ENCODE measurements around the gene PRRC2A.
A peak's percentile ranks its signal among the peaks of the same experiment; 100 is the strongest.

Gene PRRC2A

DNA sequence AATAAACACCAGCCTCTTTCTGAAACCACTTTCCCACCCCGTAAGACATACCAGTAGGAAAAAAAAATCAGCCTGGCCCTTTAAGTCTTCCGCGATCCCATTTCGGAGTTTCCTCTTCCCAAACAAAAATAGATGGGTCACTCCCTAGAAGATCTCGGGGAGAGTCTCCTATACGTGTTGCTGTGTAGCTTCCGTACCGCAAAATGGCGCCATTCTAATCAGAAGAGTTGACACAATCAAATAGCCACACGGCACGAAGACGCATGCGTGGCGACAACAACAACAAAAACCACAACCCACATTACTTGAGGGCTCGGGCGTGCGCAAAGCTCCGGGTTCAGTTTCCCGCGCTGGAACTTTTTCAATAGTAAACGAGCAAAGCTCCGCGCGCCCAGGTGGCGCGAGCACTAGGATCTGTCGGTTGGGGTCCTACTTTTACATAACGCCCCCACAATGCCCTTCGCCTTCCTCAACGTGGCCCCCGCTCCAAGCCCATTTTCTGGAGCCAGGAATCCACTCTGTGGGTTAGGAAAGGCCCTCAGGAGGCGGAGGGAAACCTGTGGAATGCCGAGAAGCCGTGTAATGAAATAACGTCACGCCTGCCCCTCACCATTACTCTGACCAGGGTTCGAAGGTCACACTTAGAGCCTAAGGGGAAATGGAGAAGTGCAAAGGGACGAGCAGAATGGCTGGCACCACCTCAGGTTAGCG, 44.4 kb downstream of the PRRC2A start, which contains the start of gene GPANK1:
TSS of gene GPANK1 (minus strand) at position 208 of the 711 bp plus-strand sequence. CDS start 519 bp downstream, outside the sequence.
- peak; percentile 76 for DNase-seq (ENCODE audit: low read depth in 1 of 2, low spot score in 1 of 2)

DNA sequence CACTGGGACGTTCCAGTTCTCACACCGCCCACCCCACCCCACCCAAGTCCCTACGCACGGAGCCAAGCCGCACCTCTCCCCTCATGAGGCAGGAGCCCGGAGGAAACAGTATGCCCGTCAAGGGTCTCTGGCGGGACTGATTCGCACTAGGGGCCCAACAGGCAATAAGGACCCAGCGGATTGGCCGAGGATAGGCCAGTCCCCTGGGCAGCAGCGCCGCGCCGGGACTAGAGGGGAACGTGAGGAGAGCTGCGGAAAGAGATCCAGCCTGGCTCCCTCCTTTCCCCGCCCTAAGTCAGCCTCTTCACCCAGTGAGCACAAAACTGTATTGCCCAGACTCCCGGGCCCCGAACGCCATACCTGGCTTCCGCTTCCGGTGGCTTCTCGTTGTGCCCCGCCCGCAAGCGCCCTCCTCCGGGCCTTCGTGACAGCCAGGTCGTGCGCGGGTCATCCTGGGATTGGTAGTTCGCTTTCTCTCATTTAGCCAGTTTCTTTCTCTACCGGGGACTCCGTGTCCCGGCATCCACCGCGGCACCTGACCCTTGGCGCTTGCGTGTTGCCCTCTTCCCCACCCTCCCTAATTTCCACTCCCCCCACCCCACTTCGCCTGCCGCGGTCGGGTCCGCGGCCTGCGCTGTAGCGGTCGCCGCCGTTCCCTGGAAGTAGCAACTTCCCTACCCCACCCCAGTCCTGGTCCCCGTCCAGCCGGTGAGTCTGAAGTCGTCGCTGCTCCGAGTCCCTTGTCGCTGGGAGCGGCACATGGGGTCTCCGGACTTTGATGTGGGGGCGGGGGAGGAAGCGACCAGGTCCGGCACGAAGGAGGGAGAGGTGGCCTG, 45.2 kb downstream of the PRRC2A start, which contains the start of gene CSNK2B:
TSS of gene CSNK2B (plus strand) at position 580 of the 836 bp plus-strand sequence. CDS start 752 bp downstream, outside the sequence.
- DNase-seq (ENCODE audit: low read depth in 1 of 2, low spot score in 1 of 2) = peak; percentile 93 to 97

DNA sequence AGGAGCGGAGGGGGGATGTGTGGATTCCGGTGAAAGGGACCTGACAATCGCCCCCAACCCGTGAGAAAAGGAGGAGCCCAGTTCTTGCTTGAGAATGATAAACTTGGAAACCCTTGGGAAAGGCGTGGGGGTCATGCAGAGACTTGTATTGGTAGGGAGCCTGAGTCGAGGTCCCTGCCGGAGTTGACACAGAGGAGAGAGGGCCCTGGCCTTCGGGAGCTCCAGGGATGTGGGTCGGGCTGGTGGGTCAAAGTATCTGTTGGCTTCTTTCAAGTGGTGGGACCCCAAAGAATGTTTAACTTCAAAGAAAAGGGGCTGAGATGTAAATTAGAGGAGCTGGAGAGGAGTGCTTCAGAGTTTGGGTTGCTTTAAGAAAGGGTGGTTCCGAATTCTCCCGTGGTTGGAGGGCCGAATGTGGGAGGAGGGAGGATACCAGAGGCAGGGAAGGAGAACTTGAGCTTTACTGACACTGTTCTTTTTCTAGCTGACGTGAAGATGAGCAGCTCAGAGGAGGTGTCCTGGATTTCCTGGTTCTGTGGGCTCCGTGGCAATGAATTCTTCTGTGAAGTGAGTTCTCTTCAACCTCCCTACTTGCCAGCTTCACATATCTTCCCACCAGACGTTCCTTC, 45.9 kb downstream of the PRRC2A start:
- no peak for DNase-seq (ENCODE audit: low read depth in 1 of 2, low spot score in 1 of 2)

DNA sequence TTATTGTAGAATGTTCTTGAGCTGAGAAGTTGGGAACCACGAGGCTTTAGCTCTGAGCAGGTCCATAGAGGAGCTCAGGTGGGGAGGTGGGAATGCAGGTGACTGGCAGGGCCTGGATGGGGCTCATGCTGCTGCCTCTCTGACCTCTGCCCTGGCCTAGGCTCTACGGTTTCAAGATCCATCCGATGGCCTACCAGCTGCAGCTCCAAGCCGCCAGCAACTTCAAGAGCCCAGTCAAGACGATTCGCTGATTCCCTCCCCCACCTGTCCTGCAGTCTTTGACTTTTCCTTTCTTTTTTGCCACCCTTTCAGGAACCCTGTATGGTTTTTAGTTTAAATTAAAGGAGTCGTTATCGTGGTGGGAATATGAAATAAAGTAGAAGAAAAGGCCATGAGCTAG, 49.2 kb downstream of the PRRC2A start, which contains the start of gene LY6G5B:
TSS of gene LY6G5B (plus strand) at position 301 of the 400 bp plus-strand sequence. CDS start 975 bp downstream, outside the sequence.
- DNase-seq (ENCODE audit: low read depth in 1 of 2, low spot score in 1 of 2) = no peak

DNA sequence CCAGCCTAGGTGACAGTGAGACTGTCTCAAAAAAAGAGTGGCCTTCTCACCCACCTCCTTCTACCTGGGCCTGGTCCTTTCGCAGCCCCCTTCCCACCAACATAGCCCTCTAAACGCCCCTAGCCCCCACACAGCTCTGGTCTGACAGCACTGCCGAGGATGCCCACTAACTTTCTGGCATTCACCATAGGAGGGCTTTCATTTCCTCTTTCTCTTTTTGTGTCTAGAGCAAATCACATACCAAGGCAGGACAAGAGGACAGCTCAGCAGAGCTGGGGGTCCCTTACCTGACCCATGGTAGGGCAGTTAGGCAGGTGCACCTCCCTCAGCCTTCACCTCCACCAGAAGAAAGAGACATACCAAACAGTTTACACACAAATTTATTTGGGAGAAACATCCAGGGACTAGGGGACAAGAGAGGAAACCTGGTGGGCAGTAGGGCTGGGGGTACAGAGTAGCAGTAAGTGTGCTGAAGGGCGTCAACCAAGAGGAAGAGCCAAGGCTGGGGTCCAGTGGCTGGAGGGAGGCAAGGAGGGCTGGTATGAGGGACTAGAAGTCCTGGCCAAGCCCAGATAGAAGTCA, 55.9 kb downstream of the PRRC2A start:
- DNase-seq (ENCODE audit: low read depth in 1 of 2, low spot score in 1 of 2) = no peak

DNA sequence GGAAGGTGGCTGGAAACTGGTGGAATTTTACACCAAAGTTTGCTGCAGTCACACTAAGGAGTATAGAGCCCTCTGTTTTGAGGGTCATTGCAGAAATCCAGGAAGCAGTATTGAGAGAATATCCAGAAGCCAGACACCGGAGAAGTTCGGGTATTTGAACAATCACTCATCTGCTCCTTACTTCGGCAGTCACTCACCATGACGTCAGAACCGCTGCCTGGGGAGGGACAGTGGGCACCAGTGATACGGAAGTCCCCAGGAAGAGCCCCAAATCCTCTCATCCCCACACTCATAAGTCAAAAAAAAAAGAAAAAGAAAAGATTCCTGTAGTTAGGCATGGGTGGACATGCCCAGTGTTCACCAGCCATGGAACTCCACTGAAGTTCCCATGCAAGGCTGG, 56.4 kb downstream of the PRRC2A start:
- DNase-seq (ENCODE audit: low read depth in 1 of 2, low spot score in 1 of 2) = no peak

DNA sequence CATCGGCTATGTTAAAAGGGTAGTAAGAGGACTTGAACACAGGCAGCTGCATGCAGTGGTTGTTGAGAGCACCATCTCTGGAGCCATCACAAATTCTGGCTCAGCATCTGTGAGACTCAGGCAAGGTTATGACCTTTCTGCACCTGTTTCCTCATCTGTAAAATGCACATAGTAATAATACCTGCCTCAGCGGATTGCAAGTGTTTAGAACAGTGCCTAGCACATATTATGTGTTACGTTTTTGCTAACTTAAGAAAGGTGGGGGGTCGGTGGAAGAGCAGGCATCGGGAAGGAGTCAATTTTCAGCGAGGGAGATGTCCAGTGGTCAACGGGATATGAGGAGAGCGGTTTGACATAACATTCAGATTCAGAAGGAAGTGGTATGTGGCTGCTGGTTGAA, 57.4 kb downstream of the PRRC2A start:
- DNase-seq (ENCODE audit: low read depth in 1 of 2, low spot score in 1 of 2) = no peak

DNA sequence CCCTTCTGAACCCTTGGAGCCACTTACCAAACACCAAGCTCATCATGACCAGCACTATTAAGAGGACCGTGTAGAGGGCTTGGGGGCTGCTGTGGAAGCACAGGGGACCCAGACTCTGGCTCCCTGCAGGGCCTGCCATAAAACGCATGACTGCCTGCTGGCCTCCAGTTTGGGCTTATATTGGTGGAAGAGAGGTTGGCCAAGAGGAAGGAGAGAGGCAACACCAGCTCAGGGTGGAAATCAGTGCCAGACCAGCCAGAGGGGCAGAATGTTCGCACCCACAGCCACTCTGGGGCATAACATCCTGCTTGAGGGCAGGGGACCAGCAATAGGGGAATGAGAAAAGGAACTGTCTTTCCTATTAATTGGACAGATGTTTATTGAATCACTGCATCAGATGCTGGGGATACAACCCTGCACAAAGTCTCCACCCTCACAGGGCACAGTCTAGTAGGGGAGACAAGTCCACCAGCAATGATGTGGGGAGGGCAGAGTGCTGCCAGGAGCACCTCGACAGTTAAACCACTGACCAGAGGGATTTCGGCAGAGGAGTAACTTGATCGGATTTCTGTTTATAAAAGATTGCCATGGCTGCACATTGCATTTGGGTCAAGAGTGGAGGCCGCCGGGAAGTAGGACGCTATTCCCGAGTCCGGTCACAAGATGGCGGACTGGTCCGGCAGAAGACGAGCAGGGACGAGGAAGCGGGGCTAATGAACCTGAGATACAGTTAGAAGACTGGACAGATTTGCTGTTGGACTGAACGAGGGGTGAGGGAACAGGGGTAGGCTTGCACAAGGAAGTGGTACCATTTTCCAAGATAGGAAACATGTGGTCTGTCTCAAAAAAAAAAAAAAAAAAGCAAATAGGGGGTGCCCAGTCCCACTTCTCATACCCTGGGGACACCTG, 60.0 kb downstream of the PRRC2A start, which contains the start of gene LY6G5C:
TSS of gene LY6G5C (minus strand) at position 842 of the 909 bp plus-strand sequence. CDS start at position 148, 694 bp downstream.
- DNase-seq (ENCODE audit: low read depth in 1 of 2, low spot score in 1 of 2) = peak in 1 of 2 donors; percentile 38

DNA sequence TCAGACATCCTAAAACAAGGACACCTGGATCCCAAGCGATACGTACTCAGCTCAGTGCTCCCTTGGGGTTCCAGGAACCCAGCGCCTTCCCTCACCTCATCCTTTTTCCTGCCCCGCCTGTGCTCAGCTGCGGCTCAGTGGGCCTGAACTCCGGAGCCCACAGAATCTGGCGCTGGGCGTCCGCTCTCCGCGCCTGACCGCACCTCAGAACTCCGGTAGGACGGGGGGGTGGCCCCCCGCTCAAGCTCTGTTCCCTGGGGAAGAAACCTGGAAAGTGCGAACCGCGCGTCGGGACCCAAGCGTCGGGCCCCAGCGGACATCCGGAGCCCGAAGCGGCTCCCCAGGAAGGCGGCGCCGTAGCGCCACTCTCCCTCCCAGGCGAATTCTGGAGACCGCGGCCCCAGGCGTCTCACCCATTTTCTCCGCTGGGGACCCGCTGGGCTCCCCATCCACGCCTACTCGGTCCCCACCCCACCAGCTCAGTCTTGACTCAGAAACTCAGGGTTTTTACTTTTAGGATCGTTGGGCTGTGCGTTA, 60.7 kb downstream of the PRRC2A start:
- no peak for DNase-seq (ENCODE audit: low read depth in 1 of 2, low spot score in 1 of 2)

DNA sequence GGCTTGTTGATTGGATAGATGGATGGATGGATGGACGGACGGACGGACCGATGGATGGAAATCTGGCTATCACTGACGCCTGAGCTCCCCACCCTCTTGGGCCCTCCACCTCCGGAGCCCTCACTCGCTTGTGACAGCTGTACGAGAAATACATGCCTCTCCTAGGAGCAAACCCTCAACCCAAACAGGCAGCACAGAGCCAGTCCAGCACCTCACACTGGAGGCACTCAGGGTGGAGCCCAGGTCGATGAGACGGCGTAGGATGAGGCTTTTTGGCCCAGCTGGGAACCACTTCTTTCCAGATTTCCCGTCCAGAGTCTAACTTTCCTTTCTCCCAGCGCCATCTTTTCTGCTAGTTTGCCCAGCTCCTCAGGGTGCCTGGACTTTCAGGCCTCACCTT, 63.1 kb downstream of the PRRC2A start:
- no peak for DNase-seq (ENCODE audit: low read depth in 1 of 2, low spot score in 1 of 2)

DNA sequence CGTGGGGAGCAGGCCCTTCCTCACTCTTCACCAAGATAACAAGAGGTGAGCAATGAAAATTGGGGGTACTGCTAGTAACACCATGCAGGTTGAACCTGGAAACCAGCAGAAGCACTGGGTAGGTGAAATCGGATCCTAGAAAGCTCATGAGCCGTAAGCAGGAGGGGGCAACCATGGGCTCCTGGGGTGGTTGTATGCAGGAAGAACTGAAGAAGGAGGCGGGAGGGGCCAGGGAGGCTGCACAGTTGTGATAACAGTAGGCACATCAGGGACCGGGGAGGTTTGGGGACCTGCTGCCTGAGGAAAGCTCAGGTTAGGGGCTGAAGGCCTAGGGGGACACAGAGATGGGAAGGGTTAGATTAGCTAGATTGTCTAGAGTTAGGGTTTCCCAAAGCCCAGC, 66.0 kb downstream of the PRRC2A start:
- no peak for DNase-seq (ENCODE audit: low read depth in 1 of 2, low spot score in 1 of 2)

DNA sequence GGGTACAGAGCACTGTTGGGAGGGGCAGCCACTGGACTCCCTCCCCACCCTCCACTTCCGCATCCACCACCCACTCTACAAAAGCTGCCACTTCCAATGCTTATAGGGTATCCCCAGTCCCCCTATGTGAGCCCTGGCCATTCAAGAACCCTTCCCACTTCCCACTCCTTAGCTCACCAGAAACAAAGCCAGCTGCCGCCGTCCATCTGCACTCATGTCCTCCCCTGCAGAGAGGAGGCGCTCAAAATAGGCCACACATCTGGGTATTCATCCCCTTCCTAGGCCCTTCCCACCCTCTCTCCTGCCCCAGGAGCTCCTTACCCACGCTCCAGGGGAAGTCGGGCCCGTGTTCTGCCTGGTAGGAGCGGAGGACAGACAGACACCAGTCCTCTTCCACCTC, 66.8 kb downstream of the PRRC2A start:
- DNase-seq (ENCODE audit: low read depth in 1 of 2, low spot score in 1 of 2) = no peak

Data from stimulated activated CD4-positive, alpha-beta T cell treated with anti-CD3 and anti-CD28 coated beads, Interleukin-15, amount 100 ng/mL, for 1 hour (primary cell).